Neural progenitor cell (in vitro differentiated cells): Measurements from ENCODE around the gene BCKDHB. TPM values are rescaled to one million over a fixed set of nuclear protein-coding genes. Genes with fewer than 3 reads are reported as not detected.

Source experiments
- DNase-seq: peaks from one replicate; pipeline ENCODE4 v3.0.0-alpha.2; 2016; ENCODE audit warnings: low spot score
- H2AFZ ChIP-seq: fragments of 200-600 bp; sonication (generic); replicated peaks from 2 replicates; pipeline ENCODE4 v1.6.1; 2016; ENCODE audit warnings: antibody characterized with exemption
- H3F3A ChIP-seq: fragments of 200-600 bp; sonication (generic); 2 replicates; pipeline ENCODE4 v1.6.1; 2016; ENCODE audit warnings: antibody characterized with exemption, low read depth
- H3K27ac ChIP-seq: fragments of 200-600 bp; sonication (generic); 2 replicates; pipeline ENCODE4 v1.5.1; 2016; ENCODE audit warnings: mild to moderate bottlenecking
- H3K27me3 ChIP-seq: fragments of 200-600 bp; sonication (generic); 2 replicates; pipeline ENCODE4 v1.6.1; 2016; ENCODE audit warnings: mild to moderate bottlenecking, moderate library complexity
- H3K36me3 ChIP-seq: fragments of 200-600 bp; sonication (generic); 2 replicates; pipeline ENCODE4 v1.5.1; 2016
- H3K4me1 ChIP-seq: fragments of 200-600 bp; sonication (generic); 2 replicates; pipeline ENCODE4 v1.6.1; 2016; ENCODE audit warnings: mixed run types
- H3K4me2 ChIP-seq: fragments of 200-600 bp; sonication (generic); 2 replicates; pipeline ENCODE4 v1.6.1; 2016
- H3K4me3 ChIP-seq: fragments of 200-600 bp; sonication (generic); 2 replicates; pipeline ENCODE4 v1.5.1; 2016
- H3K79me2 ChIP-seq: fragments of 200-600 bp; sonication (generic); 2 replicates; pipeline ENCODE4 v1.6.1; 2016; ENCODE audit warnings: low read depth
- H3K9ac ChIP-seq: fragments of 200-600 bp; sonication (generic); 2 replicates; pipeline ENCODE4 v1.6.1; 2016
- H3K9me3 ChIP-seq: fragments of 200-600 bp; sonication (generic); 2 replicates; pipeline ENCODE4 v1.5.1; 2016; ENCODE audit warnings: low read depth
- H4K20me1 ChIP-seq: fragments of 200-600 bp; sonication (generic); 2 replicates; pipeline ENCODE4 v1.6.1; 2016; ENCODE audit warnings: low read depth
- H3K27ac Mint-ChIP-seq: 3 replicates; pipeline ENCODE4 v1.8.0; 2021; ENCODE audit warnings: mixed read lengths
- H3K27me3 Mint-ChIP-seq: 2 replicates; pipeline ENCODE4 v1.8.0; 2022; ENCODE audit warnings: low read depth, mild to moderate bottlenecking, inconsistent platforms, moderate library complexity, mixed read lengths; ENCODE audit not compliant: insufficient read depth
- H3K36me3 Mint-ChIP-seq: 3 replicates; pipeline ENCODE4 v1.8.0; 2021; ENCODE audit warnings: mixed read lengths
- H3K4me1 Mint-ChIP-seq: 3 replicates; pipeline ENCODE4 v1.8.0; 2021; ENCODE audit warnings: mixed read lengths
- H3K4me3 Mint-ChIP-seq: 3 replicates; pipeline ENCODE4 v1.8.0; 2021; ENCODE audit warnings: mild to moderate bottlenecking, moderate library complexity, mixed read lengths
- H3K9me3 Mint-ChIP-seq: 3 replicates; pipeline ENCODE4 v1.8.0; 2020; ENCODE audit warnings: mixed read lengths
- CTCF ChIP-seq: fragments of 200-600 bp; sonication (generic); IDR thresholded peaks from 2 replicates; pipeline ENCODE4 v1.5.1; 2017; ENCODE audit warnings: antibody characterized with exemption, mild to moderate bottlenecking
- EZH2 ChIP-seq: fragments of 200-600 bp; sonication (generic); IDR thresholded peaks from 2 replicates; pipeline ENCODE4 v1.6.1; 2017; ENCODE audit warnings: antibody characterized with exemption, mild to moderate bottlenecking, moderate library complexity
- EZH2phosphoT487 ChIP-seq: fragments of 200-600 bp; sonication (generic); IDR thresholded peaks from 2 replicates; pipeline ENCODE4 v1.6.1; 2017; ENCODE audit warnings: antibody characterized with exemption
- total RNA-seq: library from RNA; depleted of rRNA; stranded (reverse); fragments of >200 nt; gene quantifications from 2 replicates; pipeline ENCODE4 v1.2.3, GENCODE V29; 2015; ENCODE audit warnings: low replicate concordance

Gene BCKDHB
- total RNA-seq, 1 donor from 2014 or later, result 48.2 TPM

DNA sequence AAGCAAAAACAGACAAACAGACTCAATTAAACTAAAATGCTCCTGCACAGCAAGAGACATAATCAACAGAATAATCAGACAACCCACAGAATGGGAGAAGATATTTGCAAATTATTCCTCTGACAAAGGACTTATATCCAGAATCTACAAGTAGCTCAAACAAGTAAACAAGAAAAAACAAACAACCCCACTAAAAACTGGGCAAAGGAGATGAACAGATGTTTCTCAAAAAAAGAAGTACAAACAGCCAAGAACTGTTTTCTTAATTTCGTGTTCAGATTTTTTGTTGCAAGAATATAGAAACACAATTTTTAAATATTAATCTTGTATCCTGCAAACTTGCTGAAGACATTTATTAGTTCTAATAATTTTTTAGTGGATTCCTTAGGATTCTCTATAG, 274.1 kb downstream of the BCKDHB start:
- Histone ChIP-seq H2AFZ (no peak overlapping the region), H3K9ac (no peak overlapping the region), H3K36me3 (no peaks in the 10 kb centered on the region), H3K27ac (no peak overlapping the region), H3K9me3 (no peaks in the 10 kb centered on the region), H3F3A (no peaks in the 10 kb centered on the region), H3K79me2 (no peaks in the 10 kb centered on the region), H3K27me3 (no peaks in the 10 kb centered on the region), H4K20me1 (no peaks in the 10 kb centered on the region), H3K4me2 (no peak overlapping the region), H3K4me1 (peaks cover 4% of the 10 kb centered on the region), H3K4me3 (no peak overlapping the region)
- Mint-ChIP-seq H3K36me3 (no peaks in the 10 kb centered on the region), H3K4me1 (peaks cover 2% of the 10 kb centered on the region), H3K9me3 (peaks cover 2% of the 10 kb centered on the region), H3K4me3 (no peak overlapping the region), H3K27ac (no peak overlapping the region), H3K27me3 (peaks cover 2% of the 10 kb centered on the region)
- DNase-seq, result no peak
- no peak for TF ChIP-seq CTCF
- no peak for TF ChIP-seq EZH2
- TF ChIP-seq EZH2phosphoT487, result no peak

DNA sequence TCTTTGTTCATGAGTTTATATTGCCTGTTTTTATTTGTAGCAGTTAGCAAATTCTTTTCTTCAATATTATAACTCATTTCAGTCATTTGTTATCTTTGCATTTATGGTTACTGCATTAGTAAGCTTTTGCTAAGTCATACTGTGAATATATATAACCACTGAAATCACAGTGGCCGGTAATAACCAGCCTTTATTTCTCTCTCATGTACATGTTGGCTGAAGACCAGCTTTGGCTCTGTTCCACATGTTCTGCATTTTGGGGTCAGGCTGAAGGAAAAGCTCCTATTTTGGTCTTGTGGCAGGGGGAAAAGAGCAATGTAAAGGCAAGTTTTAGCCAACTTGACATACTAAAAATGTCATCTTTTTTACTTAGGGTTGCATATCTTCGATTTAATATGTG, 276.3 kb downstream of the BCKDHB start:
- Histone ChIP-seq H3K27me3 (no peaks in the 10 kb centered on the region), H3K4me3 (no peak overlapping the region), H3K79me2 (no peaks in the 10 kb centered on the region), H4K20me1 (no peaks in the 10 kb centered on the region), H3K9ac (no peak overlapping the region), H3K9me3 (no peaks in the 10 kb centered on the region), H3K36me3 (no peaks in the 10 kb centered on the region), H3F3A (no peaks in the 10 kb centered on the region), H3K4me1 (peaks cover 8% of the 10 kb centered on the region), H3K4me2 (no peak overlapping the region), H3K27ac (no peak overlapping the region), H2AFZ (no peak overlapping the region)
- H3K9me3 Mint-ChIP-seq, result peaks cover 4% of the 10 kb centered on the region
- H3K27ac Mint-ChIP-seq, result no peak overlapping the region
- DNase-seq, result no peak
- H3K4me1 Mint-ChIP-seq, result peaks cover 6% of the 10 kb centered on the region
- TF ChIP-seq EZH2phosphoT487 (no peak), EZH2 (no peak), CTCF (no peak)
- H3K4me3 Mint-ChIP-seq, result no peak overlapping the region
- peaks cover 2% of the 10 kb centered on the region for H3K27me3 Mint-ChIP-seq
- H3K36me3 Mint-ChIP-seq, result no peaks in the 10 kb centered on the region

GRCh38 chr6:80388507-80388906, 282.0 kb downstream of the BCKDHB start:
- H3K9ac ChIP-seq, result no peak overlapping the region
- no peak overlapping the region for H3K4me3 ChIP-seq
- no peaks in the 10 kb centered on the region for H4K20me1 ChIP-seq
- Mint-ChIP-seq H3K4me1 (peaks cover 6% of the 10 kb centered on the region), H3K4me3 (no peak overlapping the region), H3K27ac (no peak overlapping the region), H3K9me3 (peaks cover 7% of the 10 kb centered on the region), H3K27me3 (peaks cover 2% of the 10 kb centered on the region), H3K36me3 (peaks cover 2% of the 10 kb centered on the region)
- H3K4me2 ChIP-seq, result no peak overlapping the region
- H3K36me3 ChIP-seq, result no peaks in the 10 kb centered on the region
- H3K9me3 ChIP-seq, result no peaks in the 10 kb centered on the region
- H3F3A ChIP-seq, result no peaks in the 10 kb centered on the region
- no peak for TF ChIP-seq EZH2phosphoT487
- no peak for TF ChIP-seq EZH2
- no peak for TF ChIP-seq CTCF
- H3K79me2 ChIP-seq, result no peaks in the 10 kb centered on the region
- no peak for DNase-seq
- H2AFZ ChIP-seq, result no peak overlapping the region
- H3K27ac ChIP-seq, result no peak overlapping the region
- no peaks in the 10 kb centered on the region for H3K27me3 ChIP-seq
- H3K4me1 ChIP-seq, result peaks cover 8% of the 10 kb centered on the region

Other genes starting within 250 kb of the BCKDHB start
- 11.6 and 17.2 TPM in 2 replicates for gene ELOVL4, start 159.1 kb upstream of the BCKDHB start, total RNA-seq
- 139 and 231 TPM in 2 replicates for gene TTK, start 102.0 kb upstream of the BCKDHB start, total RNA-seq